HG03196 (cell line): ENCODE results near the gene TFR2.

ENCODE experiments used
- ATAC-seq: cut with Tn5 transposase; IDR thresholded peaks from one replicate; pipeline ENCODE4 v1.9.1; 2021; ENCODE audit not compliant: unreplicated experiment

Gene TFR2

DNA sequence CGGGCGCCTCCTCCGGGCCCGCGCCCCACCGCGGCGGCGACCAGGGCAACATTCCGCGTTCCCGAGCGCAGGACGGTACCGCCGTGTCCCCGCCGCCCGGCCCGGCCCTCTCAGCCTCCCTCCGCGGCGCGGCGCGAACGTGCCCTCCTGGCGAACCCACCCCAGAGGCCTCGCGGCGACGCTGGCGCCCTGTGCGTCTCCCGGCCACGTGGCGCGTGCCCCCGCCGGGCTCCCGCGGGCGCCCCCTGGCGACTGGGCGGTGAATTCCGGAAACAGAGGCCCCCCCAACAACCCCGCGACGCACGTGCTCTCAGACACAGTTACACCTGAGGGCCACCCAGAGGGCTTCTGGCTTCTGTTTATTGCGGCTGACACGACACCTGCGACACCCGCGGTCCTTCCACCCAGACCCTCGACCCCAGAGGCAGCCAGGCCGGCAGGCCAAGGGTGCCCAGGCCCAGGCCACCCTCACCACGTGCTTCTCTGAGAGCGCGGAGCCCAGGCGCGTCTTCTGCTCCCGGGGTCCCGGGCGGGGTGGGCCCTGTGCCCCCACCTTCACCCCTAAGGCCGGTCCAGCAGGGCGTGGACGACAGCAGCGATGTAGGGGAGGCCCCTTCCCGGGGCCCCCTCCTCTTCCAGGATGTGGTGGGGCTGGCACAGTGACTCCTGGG is 67.5 kb downstream of the TFR2 start, which contains the start of gene SAP25:
Gene SAP25 (minus strand): TSS at position 210 of the 671 bp plus-strand sequence. CDS start 158 bp downstream, at position 52.
- no peak for ATAC-seq

DNA sequence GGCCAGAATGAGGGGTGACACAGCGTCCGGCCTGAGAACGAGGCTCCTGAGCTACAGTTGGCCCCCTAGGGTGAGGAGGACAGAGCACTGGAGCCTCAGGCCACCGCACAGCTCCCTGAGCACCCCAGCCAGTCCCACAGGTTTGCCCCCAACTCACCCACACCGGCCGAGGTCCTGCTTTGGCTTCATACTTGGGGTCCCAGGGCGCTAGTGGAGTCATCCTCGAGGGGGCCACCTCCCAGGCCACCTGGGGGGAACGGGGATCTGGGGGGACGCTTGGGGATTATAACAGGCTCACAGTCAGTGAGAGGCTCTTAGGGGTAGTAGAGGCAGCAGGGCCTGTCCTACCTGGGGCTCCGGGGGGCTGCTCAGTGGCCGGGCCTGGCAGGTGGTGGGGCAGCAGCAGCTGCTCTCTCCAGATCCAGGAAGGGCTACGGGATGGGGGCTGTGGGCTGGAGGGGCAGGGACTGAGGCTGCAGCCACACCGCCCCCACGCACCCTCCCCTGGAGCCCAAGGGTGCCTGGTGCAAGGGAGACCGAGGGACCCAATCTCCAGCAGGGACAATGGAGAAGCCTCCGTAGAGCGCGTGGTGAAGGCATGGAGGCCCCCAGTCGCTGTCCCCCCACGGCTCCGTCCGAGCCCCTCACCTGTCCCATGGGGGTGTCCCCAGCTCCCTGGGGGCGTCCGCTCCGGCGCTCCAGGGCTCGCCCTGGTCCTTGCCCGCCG is 68.2 kb downstream of the TFR2 start:
- no peak for ATAC-seq

DNA sequence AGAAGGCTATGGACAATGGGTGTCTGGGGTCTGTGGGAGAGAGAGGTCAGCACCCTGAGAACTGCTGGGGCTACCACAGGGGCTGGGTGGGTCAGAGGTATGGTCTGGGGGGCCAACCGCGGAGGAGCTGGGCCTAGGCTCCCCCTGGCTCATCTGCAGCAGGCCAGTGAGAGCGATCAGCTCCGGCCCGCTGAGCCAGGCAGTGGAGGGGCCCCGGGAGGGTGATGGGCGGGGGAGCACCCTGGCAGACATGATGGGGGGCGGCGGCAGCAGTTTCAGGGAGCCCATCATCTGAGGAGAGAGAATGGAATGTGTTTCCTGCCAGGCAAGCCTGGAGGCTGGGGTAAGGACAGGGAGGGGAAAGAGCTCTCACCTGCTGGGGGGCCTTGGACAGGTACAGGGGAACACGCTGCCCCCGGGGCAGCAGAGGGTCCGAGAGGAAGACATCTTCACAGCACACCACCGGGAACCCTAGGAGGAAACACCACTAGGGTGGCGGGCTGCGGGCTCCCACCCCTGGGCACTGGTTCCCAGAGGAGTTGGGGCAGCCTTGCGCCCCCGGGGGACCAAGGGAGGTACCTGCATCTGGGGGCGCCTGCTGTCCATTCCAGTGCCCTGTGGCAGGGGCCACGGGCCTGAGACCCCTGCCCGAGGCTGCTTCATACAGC is 68.9 kb downstream of the TFR2 start:
- ATAC-seq: no peak

DNA sequence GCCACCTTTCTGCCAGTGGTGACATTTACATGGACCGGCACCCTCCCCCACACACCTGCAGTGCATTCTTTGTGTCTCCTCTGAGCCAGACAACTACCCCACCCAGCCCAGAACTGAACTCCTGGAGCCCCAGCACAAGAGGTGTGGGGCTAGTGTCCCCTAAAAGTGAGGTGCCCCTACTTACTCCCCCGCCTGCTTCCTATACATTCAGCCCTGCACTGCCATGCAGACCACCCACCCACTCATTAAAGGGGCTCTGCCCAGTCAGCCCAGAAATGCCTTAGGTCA is 69.6 kb downstream of the TFR2 start:
- ATAC-seq: no peak

DNA sequence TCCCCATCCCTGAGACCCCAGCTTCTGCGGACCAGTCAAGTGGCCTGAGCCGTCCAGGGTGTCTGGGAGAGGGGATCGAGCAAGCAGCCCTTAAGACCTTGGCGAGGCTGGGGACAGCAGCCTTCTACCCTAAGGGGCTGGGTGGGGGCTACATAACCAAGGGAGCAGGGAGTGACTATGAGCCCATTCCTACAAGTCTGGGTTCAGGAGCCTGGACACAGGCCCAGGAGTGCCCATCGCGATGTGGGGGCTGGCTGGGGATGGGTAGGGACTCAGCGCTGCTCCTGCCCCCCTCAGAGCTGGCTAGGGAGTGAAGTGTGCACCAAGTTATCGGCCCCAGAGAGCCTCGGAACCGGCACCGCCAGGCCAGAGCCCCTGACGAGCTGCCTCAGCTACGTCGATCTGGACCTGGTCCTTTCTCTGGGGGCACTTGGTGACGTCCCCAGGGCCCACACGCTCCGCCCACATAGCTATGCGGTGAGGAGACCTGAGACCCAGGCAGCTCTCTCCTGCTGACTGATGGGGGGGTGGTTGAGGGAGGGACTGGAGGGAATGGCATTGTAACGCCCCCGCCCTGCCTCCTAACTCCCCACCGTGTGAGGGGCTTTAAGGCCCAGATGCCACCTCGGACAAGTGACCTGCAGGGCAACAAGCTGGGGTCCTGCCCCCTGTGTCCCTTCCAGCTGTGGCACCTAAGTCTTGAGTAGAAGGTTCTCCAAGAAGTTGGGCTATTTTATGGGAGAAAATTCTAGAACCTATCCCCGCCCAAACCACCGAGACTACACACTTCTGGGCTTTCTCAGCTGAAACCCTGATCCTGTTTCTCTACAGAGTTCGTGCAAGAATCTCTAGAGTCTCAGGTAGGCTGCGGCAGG is 70.2 kb downstream of the TFR2 start:
- ATAC-seq: no peak
